PC-9 (cell line): ENCODE measurements around the gene SLC13A2. TPM values are rescaled to one million over a fixed set of nuclear protein-coding genes. Genes with fewer than 3 reads are reported as not detected.

ENCODE experiments used
- BruUV-seq: library from RNA; stranded (reverse); fragments of 400-500 nt; replicated peaks from 2 replicates; lab custom pipeline; 2021; lab: Mats Ljungman, UMichigan
- CTCF ChIA-PET: fragments of 300-600 bp; sonication (Branson Sonifier 250); formaldehyde crosslinking; loops from one replicate; lab custom pipeline; 2022; ENCODE audit warnings: antibody characterized with exemption; lab: Charles Lee
- POLR2A ChIA-PET: fragments of 300-600 bp; sonication (Branson Sonifier 250); formaldehyde crosslinking; loops from one replicate; lab custom pipeline; 2022; ENCODE audit warnings: antibody characterized with exemption; ENCODE audit not compliant: unreplicated experiment; lab: Charles Lee
- DNase-seq, 2 experiments: peaks; one replicate each; pipeline versions ENCODE4 v3.0.0 to v3.0.0-alpha.2; 2015 to 2022; ENCODE audit warnings: mixed read lengths in 1 of 2
- H2AFZ ChIP-seq: fragments of 200-600 bp; sonication (generic); 2 replicates; pipeline ENCODE4 v1.8.1; 2017; ENCODE audit warnings: antibody characterized with exemption
- H3F3A ChIP-seq: fragments of 200-600 bp; sonication (generic); 2 replicates; pipeline ENCODE4 v1.8.1; 2017; ENCODE audit warnings: antibody characterized with exemption, mild to moderate bottlenecking, low read depth; ENCODE audit not compliant: insufficient read depth
- H3K27ac ChIP-seq: fragments of 200-600 bp; sonication (generic); 2 replicates; pipeline ENCODE4 v1.6.1; 2016; ENCODE audit warnings: mixed run types
- H3K27me3 ChIP-seq: fragments of 200-600 bp; sonication (generic); 2 replicates; pipeline ENCODE4 v1.6.1; 2016; ENCODE audit warnings: low read depth, mixed run types; ENCODE audit not compliant: insufficient read depth
- H3K36me3 ChIP-seq: fragments of 200-600 bp; sonication (generic); 2 replicates; pipeline ENCODE4 v1.6.1; 2016; ENCODE audit warnings: low read depth, mixed run types
- H3K4me1 ChIP-seq: fragments of 200-600 bp; sonication (generic); replicated peaks from 2 replicates; pipeline ENCODE4 v1.6.1; 2016; ENCODE audit warnings: mixed run types; ENCODE audit not compliant: insufficient read depth
- H3K4me2 ChIP-seq: fragments of 200-600 bp; sonication (generic); 2 replicates; pipeline ENCODE4 v1.6.1; 2017; ENCODE audit warnings: mixed run types
- H3K4me3 ChIP-seq: fragments of 200-600 bp; sonication (generic); 2 replicates; pipeline ENCODE4 v1.6.1; 2016; ENCODE audit warnings: mixed run types
- H3K79me2 ChIP-seq: fragments of 200-600 bp; sonication (generic); 2 replicates; pipeline ENCODE4 v1.6.1; 2017; ENCODE audit warnings: low read depth, mixed run types
- H3K9me2 ChIP-seq: fragments of 200-600 bp; sonication (generic); 2 replicates; pipeline ENCODE4 v1.8.1; 2017; ENCODE audit warnings: mild to moderate bottlenecking; ENCODE audit not compliant: insufficient read depth
- H3K9me3 ChIP-seq: fragments of 200-600 bp; sonication (generic); 2 replicates; pipeline ENCODE4 v1.8.1; 2016; ENCODE audit warnings: low read depth; ENCODE audit not compliant: insufficient read depth
- H4K20me1 ChIP-seq: fragments of 200-600 bp; sonication (generic); 2 replicates; pipeline ENCODE4 v1.8.1; 2017; ENCODE audit not compliant: insufficient read depth
- EZH2 ChIP-seq: fragments of 200-600 bp; sonication (generic); IDR thresholded peaks from 2 replicates; pipeline ENCODE4 v1.8.0; 2017; ENCODE audit warnings: antibody characterized with exemption, low read depth
- intact Hi-C: fragments of 100-400 bp; cut with micrococcal nuclease; formaldehyde crosslinking; loops from one replicate; pipeline ENCODE4 v1.10.0; 2022; ENCODE audit not compliant: unreplicated experiment
- total RNA-seq: library from RNA; stranded (reverse); gene quantifications from 2 replicates; pipeline ENCODE4 v1.2.3, GENCODE V29; 2021
- TF ChIP-seq, protein P1 (sequence below): fragments of 200-600 bp; sonication (generic); conservative IDR thresholded peaks from 2 replicates; pipeline ENCODE4 v1.6.1; 2017; ENCODE audit warnings: mixed run types, antibody characterized with exemption, mild to moderate bottlenecking, moderate library complexity

SLC13A2 gene
- total RNA-seq, 1 experiment from 2014 or later, result not detected

- Histone ChIP-seq H3K36me3 (no peaks in the 10 kb centered on the region), H3K27me3 (no peaks in the 10 kb centered on the region), H4K20me1 (no peaks in the 10 kb centered on the region; the same call in 1 of the 2 replicates), H3K9me2 (no peaks in the 10 kb centered on the region), H3K79me2 (no peaks in the 10 kb centered on the region), H3K4me2 (no peak overlapping the region), H3K9me3 (no peaks in the 10 kb centered on the region), H3F3A (peaks cover 5% of the 10 kb centered on the region; the same call in 1 of the 2 replicates), H3K27ac (no peak overlapping the region), H2AFZ (no peak overlapping the region), H3K4me1 (no peaks in the 10 kb centered on the region), H3K4me3 (no peak overlapping the region)
- intact Hi-C loops, result no loop called here
- ChIA-PET POLR2A (interaction anchor here (0.7 kb wide), 1 partner anchor 26 kb away, joined by 6 read pairs; no protein-coding TSS in a partner anchor), CTCF (no interaction called here)
- no peak for DNase-seq
- BruUV-seq, result no TSS peak
- TF ChIP-seq EZH2, result no peak
- TF ChIP-seq, protein P1, sequence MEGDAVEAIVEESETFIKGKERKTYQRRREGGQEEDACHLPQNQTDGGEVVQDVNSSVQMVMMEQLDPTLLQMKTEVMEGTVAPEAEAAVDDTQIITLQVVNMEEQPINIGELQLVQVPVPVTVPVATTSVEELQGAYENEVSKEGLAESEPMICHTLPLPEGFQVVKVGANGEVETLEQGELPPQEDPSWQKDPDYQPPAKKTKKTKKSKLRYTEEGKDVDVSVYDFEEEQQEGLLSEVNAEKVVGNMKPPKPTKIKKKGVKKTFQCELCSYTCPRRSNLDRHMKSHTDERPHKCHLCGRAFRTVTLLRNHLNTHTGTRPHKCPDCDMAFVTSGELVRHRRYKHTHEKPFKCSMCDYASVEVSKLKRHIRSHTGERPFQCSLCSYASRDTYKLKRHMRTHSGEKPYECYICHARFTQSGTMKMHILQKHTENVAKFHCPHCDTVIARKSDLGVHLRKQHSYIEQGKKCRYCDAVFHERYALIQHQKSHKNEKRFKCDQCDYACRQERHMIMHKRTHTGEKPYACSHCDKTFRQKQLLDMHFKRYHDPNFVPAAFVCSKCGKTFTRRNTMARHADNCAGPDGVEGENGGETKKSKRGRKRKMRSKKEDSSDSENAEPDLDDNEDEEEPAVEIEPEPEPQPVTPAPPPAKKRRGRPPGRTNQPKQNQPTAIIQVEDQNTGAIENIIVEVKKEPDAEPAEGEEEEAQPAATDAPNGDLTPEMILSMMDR, result no peak
These were observed 72.5 kb downstream of the SLC13A2 start for GRCh38 chr17:28545787-28546415.

DNA sequence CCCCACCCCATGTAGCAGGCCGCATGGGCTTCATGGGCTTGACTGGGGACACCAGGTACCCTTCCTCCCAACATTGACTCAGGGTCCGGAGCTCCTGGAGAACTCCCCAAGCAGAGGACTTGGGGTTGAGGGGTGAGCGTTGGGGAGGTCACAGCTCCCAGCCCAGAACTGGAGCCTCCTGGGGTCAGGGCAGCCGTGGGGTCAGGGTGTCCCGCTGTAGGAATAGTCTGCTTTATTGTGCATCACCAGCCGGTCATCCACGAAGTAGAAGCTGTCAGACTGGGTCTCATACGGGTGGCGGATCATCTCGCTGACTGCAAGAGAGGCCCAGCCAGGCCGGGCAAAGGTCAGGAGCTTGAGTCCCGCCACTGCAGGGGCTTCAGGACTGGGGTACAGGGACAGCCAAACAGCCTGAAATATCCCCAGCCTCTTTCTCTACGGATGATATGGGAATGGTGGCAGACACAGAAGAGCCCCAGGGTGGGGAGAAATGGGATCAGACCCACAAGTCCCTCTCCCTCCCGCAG lies 73.7 kb downstream of the SLC13A2 start:
- peaks cover 8% of the 10 kb centered on the region for H4K20me1 ChIP-seq
- POLR2A ChIA-PET, result no interaction called here
- H3K79me2 ChIP-seq, result peaks cover 5% of the 10 kb centered on the region; the same call in 1 of the 2 replicates
- H2AFZ ChIP-seq, result no peak overlapping the region
- no peaks in the 10 kb centered on the region for H3F3A ChIP-seq
- H3K9me2 ChIP-seq, result no peaks in the 10 kb centered on the region
- intact Hi-C loops, result no loop called here
- CTCF ChIA-PET, result interaction anchor here (0.7 kb wide), 1 partner anchor 13 kb away, joined by 5 read pairs; no protein-coding TSS in a partner anchor
- H3K9me3 ChIP-seq, result no peaks in the 10 kb centered on the region
- no peaks in the 10 kb centered on the region for H3K27me3 ChIP-seq
- BruUV-seq, result no TSS peak
- DNase-seq, result no peak
- 0 out of 2 replicates have a peak, but pooled peaks cover 7% of the 10 kb centered on the region for H3K4me1 ChIP-seq
- H3K4me2 ChIP-seq, result no peak overlapping the region
- TF ChIP-seq, protein P1, result no peak
- no peak for TF ChIP-seq EZH2
- no peak overlapping the region for H3K27ac ChIP-seq
- H3K4me3 ChIP-seq, result no peak overlapping the region
- no peaks in the 10 kb centered on the region for H3K36me3 ChIP-seq

Other genes with a start within 250 kb of the SLC13A2 start
- gene TMEM97, start 154.4 kb upstream of the SLC13A2 start, total RNA-seq, result 28.8 and 46.4 TPM in 2 replicates
- 35.3 and 42.3 TPM in 2 replicates for gene IFT20, start 138.2 kb upstream of the SLC13A2 start, total RNA-seq
- gene TNFAIP1, start 137.9 kb upstream of the SLC13A2 start, total RNA-seq, result 46.8 and 48.8 TPM in 2 replicates
- gene POLDIP2, start 116.1 kb upstream of the SLC13A2 start, total RNA-seq, result 84.5 and 98.2 TPM in 2 replicates
- gene SEBOX, start 108.4 kb upstream of the SLC13A2 start, total RNA-seq, result not detected in 2 replicates
- gene VTN, start 103.3 kb upstream of the SLC13A2 start, total RNA-seq, result not detected in 2 replicates
- gene SARM1, start 102.0 kb upstream of the SLC13A2 start, total RNA-seq, result 7.3 and 8.6 TPM in 2 replicates
- gene SLC46A1, start 67.4 kb upstream of the SLC13A2 start, total RNA-seq, result 12.6 and 14.9 TPM in 2 replicates
- gene FOXN1, start 32.7 kb downstream of the SLC13A2 start, total RNA-seq, result not detected in 2 replicates
- 39.7 and 48.8 TPM in 2 replicates for gene UNC119, start 79.0 kb downstream of the SLC13A2 start, total RNA-seq
- 57.6 and 64.2 TPM in 2 replicates for gene PIGS, start 97.9 kb downstream of the SLC13A2 start, total RNA-seq
- 17.4 and 21.6 TPM in 2 replicates for gene ALDOC, start 103.3 kb downstream of the SLC13A2 start, total RNA-seq
- gene SPAG5, start 125.4 kb downstream of the SLC13A2 start, total RNA-seq, result 101 and 109 TPM in 2 replicates
- gene RSKR, start 140.5 kb downstream of the SLC13A2 start, total RNA-seq, result 21.7 and 25.8 TPM in 2 replicates
- gene BLTP2, start 171.5 kb downstream of the SLC13A2 start, total RNA-seq, result 161 and 204 TPM in 2 replicates
- 38.9 and 43.7 TPM in 2 replicates for gene SDF2, start 188.3 kb downstream of the SLC13A2 start, total RNA-seq
- gene SUPT6H, start 188.6 kb downstream of the SLC13A2 start, total RNA-seq, result 46.7 and 63.3 TPM in 2 replicates
- 14.2 and 15.8 TPM in 2 replicates for gene PROCA1, start 238.2 kb downstream of the SLC13A2 start, total RNA-seq
- gene RAB34, start 244.2 kb downstream of the SLC13A2 start, total RNA-seq, result 161 and 174 TPM in 2 replicates
- 1,474 and 1,510 TPM in 2 replicates for gene RPL23A, start 246.3 kb downstream of the SLC13A2 start, total RNA-seq